GM13976 (cell line): ENCODE measurements around the gene NFIC.
"Not testable (repeated sequence)": the region's sequence is repeated elsewhere in the genome, so short reads cannot be mapped to it uniquely, and the experiment has no call there.

Experiments used
- DNase-seq: peaks from one replicate; pipeline ENCODE4 v3.0.0; 2012; ENCODE audit warnings: low spot score
- in situ Hi-C: fragments of 300-500 bp; cut with MboI; formaldehyde crosslinking; loops from one replicate; pipeline ENCODE4 v1.12.0; 2022; ENCODE audit warnings: low sequenced_read_pairs, mixed read lengths, inconsistent platforms; ENCODE audit not compliant: unreplicated experiment
- TF ChIP-seq, protein P1 (sequence below): IDR thresholded peaks from 2 replicates; pipeline ENCODE4 v1.5.1; 2012; ENCODE audit warnings: borderline replicate concordance, mild to moderate bottlenecking; ENCODE audit not compliant: insufficient read depth; ENCODE audit errors: extremely low read depth, missing control alignments, control extremely low read depth

The NFIC gene

DNA sequence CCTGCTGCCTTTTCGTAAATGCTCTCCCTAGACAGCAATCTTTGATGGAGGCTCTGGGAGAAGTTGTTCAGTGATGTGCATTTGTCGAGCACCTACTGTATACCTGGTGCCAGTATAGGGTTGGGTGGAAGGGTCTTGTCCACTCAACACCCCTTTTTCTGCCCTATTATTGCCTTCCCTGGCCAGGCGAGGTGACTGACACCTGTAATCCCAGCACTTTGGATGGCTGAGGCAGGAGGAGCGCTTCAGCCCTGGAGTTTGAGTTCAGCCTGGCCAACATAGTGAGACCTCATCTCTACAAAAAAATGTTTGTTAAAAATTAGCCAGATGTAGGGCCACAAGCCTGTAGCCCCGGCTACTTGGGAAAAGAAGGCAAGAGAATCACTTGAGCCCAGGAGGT lies 49.3 kb downstream of the NFIC start:
- TF ChIP-seq, protein P1, sequence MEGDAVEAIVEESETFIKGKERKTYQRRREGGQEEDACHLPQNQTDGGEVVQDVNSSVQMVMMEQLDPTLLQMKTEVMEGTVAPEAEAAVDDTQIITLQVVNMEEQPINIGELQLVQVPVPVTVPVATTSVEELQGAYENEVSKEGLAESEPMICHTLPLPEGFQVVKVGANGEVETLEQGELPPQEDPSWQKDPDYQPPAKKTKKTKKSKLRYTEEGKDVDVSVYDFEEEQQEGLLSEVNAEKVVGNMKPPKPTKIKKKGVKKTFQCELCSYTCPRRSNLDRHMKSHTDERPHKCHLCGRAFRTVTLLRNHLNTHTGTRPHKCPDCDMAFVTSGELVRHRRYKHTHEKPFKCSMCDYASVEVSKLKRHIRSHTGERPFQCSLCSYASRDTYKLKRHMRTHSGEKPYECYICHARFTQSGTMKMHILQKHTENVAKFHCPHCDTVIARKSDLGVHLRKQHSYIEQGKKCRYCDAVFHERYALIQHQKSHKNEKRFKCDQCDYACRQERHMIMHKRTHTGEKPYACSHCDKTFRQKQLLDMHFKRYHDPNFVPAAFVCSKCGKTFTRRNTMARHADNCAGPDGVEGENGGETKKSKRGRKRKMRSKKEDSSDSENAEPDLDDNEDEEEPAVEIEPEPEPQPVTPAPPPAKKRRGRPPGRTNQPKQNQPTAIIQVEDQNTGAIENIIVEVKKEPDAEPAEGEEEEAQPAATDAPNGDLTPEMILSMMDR, result no peak
- DNase-seq, result no peak
- in situ Hi-C loops, result no loop called here

- no peak for DNase-seq
- in situ Hi-C loops, result no loop called here
- TF ChIP-seq, protein P1, result no peak
These were observed 53.9 kb downstream of the NFIC start for GRCh38 chr19:3420244-3420755.

GRCh38 chr19:3420909-3421619 lies 54.7 kb downstream of the NFIC start:
- no peak for DNase-seq
- TF ChIP-seq, protein P1, result no peak
- in situ Hi-C loops, result no loop called here

DNA sequence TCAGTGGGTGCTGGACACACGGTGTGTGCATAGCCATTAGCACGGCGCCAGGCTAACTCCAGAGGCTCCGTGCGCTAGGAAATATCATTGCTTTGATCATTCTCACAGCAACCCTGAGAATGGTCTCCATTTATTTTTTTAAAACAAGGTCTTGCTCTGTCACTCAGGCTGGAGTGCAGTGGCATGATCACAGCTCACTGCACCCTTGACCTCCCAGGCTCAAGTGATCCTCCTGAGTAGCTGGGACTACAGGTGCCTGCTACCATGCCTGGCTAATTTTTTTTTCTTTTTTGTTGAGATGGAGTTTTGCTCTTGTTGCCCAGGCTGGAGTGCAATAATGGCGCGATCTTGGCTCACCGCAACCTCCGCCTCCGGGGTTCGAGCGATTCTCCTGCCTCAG lies 55.3 kb downstream of the NFIC start:
- in situ Hi-C loops, DNase-seq: not testable (repeated sequence)

DNA sequence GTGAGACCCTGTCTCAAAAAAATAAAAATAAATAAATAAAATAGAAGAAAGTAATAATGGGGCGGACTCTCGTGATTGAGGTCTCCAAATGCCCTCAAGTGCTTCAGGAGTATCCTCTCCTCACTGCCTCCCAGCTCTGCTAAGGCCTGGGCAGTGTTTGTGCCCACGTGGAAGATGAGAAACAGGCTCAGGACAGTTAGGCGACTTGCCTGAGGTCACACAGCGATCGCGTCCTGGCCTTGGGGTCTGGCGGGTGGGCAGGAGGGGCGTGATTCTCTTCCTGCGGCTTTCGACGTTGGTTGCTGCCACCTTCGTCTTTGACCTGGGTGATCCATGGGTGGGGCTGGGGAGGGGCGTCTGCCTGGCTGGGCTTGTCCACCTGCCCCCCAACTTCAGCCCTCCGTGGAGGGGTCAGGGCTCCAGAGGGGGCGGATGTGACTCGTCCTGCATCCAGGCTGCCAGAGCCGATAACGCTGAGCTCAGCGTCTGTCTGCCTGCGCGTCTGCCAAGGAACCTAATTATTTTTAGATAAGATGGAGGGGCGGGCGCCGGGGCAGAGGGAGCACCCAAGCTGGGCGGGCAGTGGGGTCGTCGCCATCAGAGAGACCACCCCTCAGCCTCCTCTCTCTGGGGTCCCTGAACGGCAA lies 56.9 kb downstream of the NFIC start:
- TF ChIP-seq, protein P1, result no peak
- DNase-seq, result no peak
- in situ Hi-C loops, result no loop called here

GRCh38 chr19:3426433-3426832 lies 60.0 kb downstream of the NFIC start:
- TF ChIP-seq, protein P1, result no peak
- in situ Hi-C loops, result no loop called here
- no peak for DNase-seq

DNA sequence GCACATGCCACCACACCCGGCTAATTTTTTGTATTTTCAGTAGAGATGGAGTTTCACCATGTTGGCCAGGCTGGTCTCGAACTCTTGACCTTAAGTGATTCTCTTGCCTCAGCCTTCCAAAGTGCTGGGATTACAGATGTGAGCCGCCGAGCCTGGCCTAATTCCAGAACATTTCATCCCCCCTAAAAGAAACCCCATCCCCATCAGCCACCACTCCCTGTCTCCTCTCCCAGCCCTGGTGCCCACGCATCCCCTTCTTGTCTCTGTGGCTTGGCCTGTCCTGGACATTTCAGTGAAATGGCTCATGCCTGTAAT lies 63.9 kb downstream of the NFIC start:
- in situ Hi-C loops, result loop anchor here (5.0 kb wide), 1 partner anchor 103 kb away; no protein-coding TSS in a partner anchor
- not testable (repeated sequence) for DNase-seq
